GM06990 (cell line): ENCODE data around the gene LGMN.
A peak's percentile ranks its signal among the peaks of the same experiment; 100 is the strongest.

Experiments used
- DNase-seq: peaks from one replicate; pipeline ENCODE4 v3.0.0-alpha.2; 2011; ENCODE audit not compliant: insufficient read length; ENCODE audit errors: extremely low read depth
- H3K27me3 ChIP-seq: replicated peaks from 2 replicates; pipeline ENCODE4 v1.6.0; 2011; ENCODE audit warnings: low read length; ENCODE audit not compliant: control insufficient read depth, insufficient read depth
- H3K36me3 ChIP-seq: 2 replicates; pipeline ENCODE4 v1.5.1; 2011; ENCODE audit warnings: low read length; ENCODE audit not compliant: control insufficient read depth, insufficient read depth
- H3K4me3 ChIP-seq: replicated peaks from 2 replicates; pipeline ENCODE4 v1.5.1; 2011; ENCODE audit warnings: low read depth, mild to moderate bottlenecking, control low read depth, low read length
- TF ChIP-seq, protein P1 (sequence below): IDR thresholded peaks from 2 replicates; pipeline ENCODE4 v1.5.1; 2011; ENCODE audit warnings: low read length, control low read depth, mild to moderate bottlenecking, inconsistent platforms; ENCODE audit not compliant: insufficient read depth, poor library complexity, severe bottlenecking

Gene LGMN

GRCh38 chr14:92748259-92749016 is at the start of gene LGMN:
Gene LGMN, minus strand, starts transcription at chr14:92748627. Its CDS starts 15,841 bp downstream, at chr14:92732786.
- TF ChIP-seq, protein P1, sequence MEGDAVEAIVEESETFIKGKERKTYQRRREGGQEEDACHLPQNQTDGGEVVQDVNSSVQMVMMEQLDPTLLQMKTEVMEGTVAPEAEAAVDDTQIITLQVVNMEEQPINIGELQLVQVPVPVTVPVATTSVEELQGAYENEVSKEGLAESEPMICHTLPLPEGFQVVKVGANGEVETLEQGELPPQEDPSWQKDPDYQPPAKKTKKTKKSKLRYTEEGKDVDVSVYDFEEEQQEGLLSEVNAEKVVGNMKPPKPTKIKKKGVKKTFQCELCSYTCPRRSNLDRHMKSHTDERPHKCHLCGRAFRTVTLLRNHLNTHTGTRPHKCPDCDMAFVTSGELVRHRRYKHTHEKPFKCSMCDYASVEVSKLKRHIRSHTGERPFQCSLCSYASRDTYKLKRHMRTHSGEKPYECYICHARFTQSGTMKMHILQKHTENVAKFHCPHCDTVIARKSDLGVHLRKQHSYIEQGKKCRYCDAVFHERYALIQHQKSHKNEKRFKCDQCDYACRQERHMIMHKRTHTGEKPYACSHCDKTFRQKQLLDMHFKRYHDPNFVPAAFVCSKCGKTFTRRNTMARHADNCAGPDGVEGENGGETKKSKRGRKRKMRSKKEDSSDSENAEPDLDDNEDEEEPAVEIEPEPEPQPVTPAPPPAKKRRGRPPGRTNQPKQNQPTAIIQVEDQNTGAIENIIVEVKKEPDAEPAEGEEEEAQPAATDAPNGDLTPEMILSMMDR: no peak
- H3K27me3 ChIP-seq: no peaks in the 10 kb centered on the region
- DNase-seq: peak; percentile 91
- H3K4me3 ChIP-seq: peak within 1 kb of the TSS; percentile 86
- no peaks in the 10 kb centered on the region for H3K36me3 ChIP-seq

DNA sequence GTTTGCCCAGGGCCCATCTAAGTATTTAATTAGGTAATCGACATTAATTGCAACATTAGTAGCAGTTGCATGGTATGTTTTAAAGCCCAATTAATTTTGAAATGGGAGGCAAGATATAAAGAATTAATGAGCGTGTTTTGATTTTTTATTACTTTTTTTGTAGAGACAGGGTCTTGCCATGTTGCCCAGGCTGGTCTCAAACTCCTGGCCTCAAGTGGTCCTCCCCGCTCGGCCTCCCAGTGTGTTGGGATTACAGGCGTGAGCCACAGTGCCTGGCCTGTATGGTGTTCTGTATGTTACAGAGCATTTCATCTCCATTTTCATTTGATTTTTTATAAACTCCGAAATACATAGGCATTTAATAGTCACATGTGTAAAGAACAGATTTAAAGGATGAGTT is 46.5 kb upstream of the LGMN start:
- Histone ChIP-seq H3K27me3 (no peaks in the 10 kb centered on the region), H3K36me3 (peaks cover 3% of the 10 kb centered on the region), H3K4me3 (peak overlapping the region; percentile 99)
- no peak for DNase-seq
- TF ChIP-seq, protein P1: no peak

DNA sequence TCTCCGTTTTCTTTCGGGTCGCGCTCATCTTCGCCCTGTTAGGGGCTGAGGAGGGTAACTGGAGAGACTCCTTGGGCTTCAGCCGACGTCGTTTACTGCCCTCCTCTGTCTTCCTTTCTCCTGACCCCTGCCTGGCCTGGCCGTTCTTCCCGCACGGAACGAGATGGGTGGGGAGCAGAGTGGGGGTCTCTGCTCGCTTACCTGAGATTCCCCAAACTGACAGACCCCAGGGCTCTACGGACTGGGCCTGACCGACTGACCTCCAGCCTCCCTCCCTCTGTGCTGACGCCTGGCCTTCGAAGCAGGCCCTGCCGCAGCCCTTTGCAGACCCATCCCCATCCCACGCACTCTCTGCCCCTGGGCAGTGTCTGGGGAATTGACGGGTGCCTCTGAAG is 46.1 kb upstream of the LGMN start:
- no peak for DNase-seq
- Histone ChIP-seq H3K4me3 (peak overlapping the region; percentile 99), H3K36me3 (peaks cover 3% of the 10 kb centered on the region), H3K27me3 (no peaks in the 10 kb centered on the region)
- TF ChIP-seq, protein P1: no peak

DNA sequence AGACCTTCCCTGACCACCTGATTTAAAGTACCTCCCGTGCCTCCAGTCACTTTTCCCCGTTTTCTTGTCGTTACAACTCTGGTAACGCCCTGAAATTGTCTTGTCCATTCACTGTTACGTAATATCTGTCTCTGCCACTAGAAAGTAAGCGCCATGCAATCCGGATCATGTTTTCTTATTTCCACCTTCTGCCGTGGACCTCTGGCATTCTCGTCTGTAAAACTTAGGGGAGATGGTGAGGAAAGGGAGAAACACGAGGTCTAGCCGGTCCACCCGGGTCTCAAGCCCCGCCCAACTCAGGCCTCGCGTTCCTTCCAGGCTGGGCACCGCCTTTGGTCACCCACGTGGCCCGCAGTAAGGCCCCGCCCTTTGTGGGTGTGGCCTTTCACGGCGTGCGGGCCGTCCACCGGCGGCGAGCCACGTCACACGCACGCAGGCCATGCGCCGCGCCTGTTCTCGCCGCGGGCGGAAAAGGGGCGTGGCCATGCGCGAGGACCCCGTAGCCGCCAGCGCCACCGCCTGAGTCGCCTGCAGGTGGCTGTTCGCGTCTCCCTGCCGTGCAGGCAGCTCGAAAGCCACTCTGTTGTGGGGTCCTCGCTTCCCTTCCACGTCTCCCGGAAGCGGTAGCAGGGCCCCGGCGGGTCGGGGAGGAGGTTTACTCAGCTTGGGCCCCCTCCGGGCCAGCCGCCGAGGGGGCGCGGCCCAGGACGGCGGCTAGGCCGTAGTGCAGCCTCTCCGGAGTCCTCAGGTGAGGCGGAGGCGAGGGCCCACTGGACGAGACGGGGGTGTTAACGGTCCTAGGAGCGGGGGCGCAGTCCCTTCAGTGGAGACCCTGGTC is 45.5 kb upstream of the LGMN start, which contains the start of gene GOLGA5:
Gene GOLGA5 (plus strand): TSS at position 597 of the 838 bp plus-strand sequence. CDS start 3,133 bp downstream, outside the sequence.
- peak; percentile 100 for DNase-seq
- TF ChIP-seq, protein P1: no peak
- peak within 1 kb of the TSS; percentile 99 for H3K4me3 ChIP-seq
- H3K36me3 ChIP-seq: peaks cover 2% of the 10 kb centered on the region
- no peaks in the 10 kb centered on the region for H3K27me3 ChIP-seq

- H3K36me3 ChIP-seq: no peaks in the 10 kb centered on the region; the same call in 1 of the 2 replicates
- TF ChIP-seq, protein P1: no peak
- H3K27me3 ChIP-seq: no peaks in the 10 kb centered on the region
- H3K4me3 ChIP-seq: no peak overlapping the region
- no peak for DNase-seq
Measured at GRCh38 chr14:92792885-92793284, 44.5 kb upstream of the LGMN start.
